Uterus (tissue), 4 donors: Measurements from ENCODE around the gene PHLDA2. TPM values are rescaled to one million over a fixed set of nuclear protein-coding genes. Genes with fewer than 3 reads are reported as not detected.

Source experiments
- DNase-seq, 2 donors: peaks; one replicate each; pipeline ENCODE4 v3.0.0-alpha.2; 2019 to 2020
- H3K27ac ChIP-seq, 2 donors: fragments of 200-600 bp; sonication (generic); 1 replicate in 1 of 2; 2 replicates in 1 of 2; pipeline ENCODE4 v1.5.1; 2016 to 2018
- H3K27me3 ChIP-seq, 2 donors: fragments of 200-600 bp; sonication (generic); one replicate each; pipeline ENCODE4 v1.5.1; 2018 to 2019; ENCODE audit warnings: control low read depth in 1 of 2
- H3K36me3 ChIP-seq, 2 donors: fragments of 200-600 bp; sonication (generic); one replicate each; pipeline ENCODE4 v1.5.1; 2019; ENCODE audit warnings: control low read depth in 1 of 2
- H3K4me1 ChIP-seq, 2 donors: fragments of 200-600 bp; sonication (generic); one replicate each; pipeline ENCODE4 v1.5.1; 2018 to 2019; ENCODE audit warnings: control low read depth in 1 of 2
- H3K4me3 ChIP-seq, 2 donors: fragments of 200-600 bp; sonication (generic); 1 replicate in 1 of 2; 2 replicates in 1 of 2; pipeline ENCODE4 v1.5.1; 2018 to 2019; ENCODE audit warnings: mild to moderate bottlenecking in 1 of 2
- H3K9me3 ChIP-seq, 2 donors: fragments of 200-600 bp; sonication (generic); one replicate each; pipeline ENCODE4 v1.5.1; 2019; ENCODE audit warnings: control low read depth in 1 of 2
- CTCF ChIP-seq, 4 experiments: fragments of 200-600 bp in 2 of 4; fragments of 450-650 bp in 2 of 4; sonication (generic) in 2 of 4; IDR thresholded peaks; one replicate each; pipeline ENCODE4 v1.5.1; 2016 to 2019; ENCODE audit warnings: antibody characterized with exemption in 4 of 4, mild to moderate bottlenecking in 2 of 4, moderate library complexity in 1 of 4
- POLR2A ChIP-seq, 2 donors: fragments of 450-650 bp; IDR thresholded peaks; one replicate each; pipeline ENCODE4 v1.6.1; 2016; ENCODE audit warnings: antibody characterized with exemption in 2 of 2, mild to moderate bottlenecking in 1 of 2, moderate library complexity in 1 of 2
- intact Hi-C: fragments of 100-400 bp; cut with DNase I; formaldehyde crosslinking; loops from one replicate; pipeline ENCODE4 v1.15.1; 2023; ENCODE audit warnings: low total_unique reads
- total RNA-seq, 4 donors: library from RNA; depleted of rRNA in 3 of 4; stranded (reverse); fragments of >200 nt in 3 of 4; gene quantifications; one replicate each; pipeline versions ENCODE4 v1.1.0 to v1.2.4, GENCODE V29; 2014 to 2023
- donor health status: DM: yes; HTN: yes; CAD: no.

PHLDA2 gene
- total RNA-seq, 4 donors from 2014 or later = 5.2 TPM; not detected in 3

DNA sequence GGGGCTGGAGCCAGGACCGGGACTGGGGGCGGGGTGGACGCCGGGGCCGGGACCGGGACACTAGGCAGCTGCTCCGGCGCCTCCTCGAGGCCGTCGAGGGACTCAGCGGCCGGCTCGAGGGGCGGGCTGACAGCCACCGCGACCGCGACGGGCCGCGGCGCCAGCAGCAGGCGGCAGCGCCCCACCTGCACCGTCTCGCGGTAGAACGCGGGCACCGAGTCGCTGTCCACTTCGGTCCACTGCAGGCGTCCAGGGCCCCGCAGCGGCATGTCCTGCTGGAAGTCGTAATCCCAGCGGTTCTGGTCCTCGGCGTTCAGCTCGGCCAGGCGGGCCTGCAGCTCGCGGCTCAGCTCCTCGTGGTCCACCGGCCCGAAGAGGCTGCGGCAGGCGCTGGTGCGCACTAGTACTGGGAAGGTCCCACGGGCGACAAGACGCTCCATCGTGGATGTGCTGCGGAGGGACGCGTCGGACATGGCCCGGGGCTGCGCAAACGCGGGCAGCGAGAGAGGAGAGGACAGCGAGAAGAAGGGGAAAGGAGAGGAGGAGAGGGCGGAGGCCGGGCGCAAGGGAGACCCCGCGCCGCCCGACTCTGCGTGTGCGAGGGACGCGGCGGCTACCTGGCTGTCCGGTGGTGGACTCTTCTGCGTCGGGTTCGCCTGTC is 44.1 kb downstream of the PHLDA2 start:
- TF ChIP-seq POLR2A (IDR thresholded peaks at IDR 0.05) (no peak), CTCF (IDR thresholded peaks at IDR 0.05) (peak in 3 of 4 experiments; percentile 47 to 62 (median 57))
- H3K9me3 ChIP-seq = no peaks in the 10 kb centered on the region
- H3K36me3 ChIP-seq = no peaks in the 10 kb centered on the region
- intact Hi-C loops = loop anchor here (10.0 kb wide), 1 partner anchor 180 kb away; no protein-coding TSS in a partner anchor
- peak overlapping the region; percentile 63 to 75 for H3K4me3 ChIP-seq
- DNase-seq = peak; percentile 58 to 66
- H3K4me1 ChIP-seq = peaks cover 2 to 16% of the 10 kb centered on the region in 2 donors
- no peaks in the 10 kb centered on the region for H3K27me3 ChIP-seq
- H3K27ac ChIP-seq = peak overlapping the region; percentile 85 to 95

DNA sequence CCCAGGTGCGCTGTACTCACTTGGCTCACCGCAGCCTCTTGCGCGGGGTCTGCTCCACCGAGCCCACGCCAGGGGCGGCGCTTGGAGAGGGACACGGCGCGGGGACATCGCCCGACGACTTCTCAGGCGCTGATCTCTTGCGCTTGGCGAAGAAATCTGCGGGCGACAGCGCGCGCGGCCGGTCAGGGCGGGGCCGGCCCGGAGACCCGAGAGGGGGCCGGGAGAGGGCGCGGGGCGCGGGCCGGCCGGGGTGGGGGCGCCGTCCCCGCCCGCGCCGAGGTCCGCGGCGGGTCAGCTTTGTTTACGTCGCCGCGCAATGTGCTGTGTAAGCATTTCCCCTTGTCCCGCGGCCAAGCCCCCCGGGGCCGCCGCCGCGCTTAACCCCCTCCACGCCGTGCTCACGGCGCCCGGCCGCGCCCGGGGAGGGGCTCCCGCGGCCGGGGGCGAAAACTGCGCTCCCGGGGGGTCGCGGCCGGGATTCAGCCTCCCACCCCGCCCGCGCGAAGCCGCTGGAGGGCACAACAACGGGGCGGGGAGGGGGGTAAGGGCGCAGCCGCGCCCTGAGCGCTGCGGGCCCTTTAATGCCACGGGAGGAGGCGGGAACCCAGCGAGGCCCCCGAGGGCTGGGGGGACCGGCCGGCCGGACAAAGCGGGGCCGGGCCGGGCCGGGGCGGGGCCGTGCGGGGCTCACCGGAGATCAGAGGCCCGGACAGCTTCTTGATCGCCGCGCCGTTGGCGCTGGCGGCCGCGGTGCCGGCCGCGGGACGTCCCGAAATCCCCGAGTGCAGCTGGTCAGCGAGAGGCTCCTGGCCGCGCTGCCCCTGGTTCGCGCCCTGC is 45.0 kb downstream of the PHLDA2 start:
- H3K4me3 ChIP-seq = peak overlapping the region; percentile 63 to 75
- peak; percentile 62 to 65 for DNase-seq
- H3K27ac ChIP-seq = peak overlapping the region; percentile 85 to 95
- no peaks in the 10 kb centered on the region for H3K9me3 ChIP-seq
- peaks cover 0 to 16% of the 10 kb centered on the region in 2 donors for H3K4me1 ChIP-seq
- TF ChIP-seq CTCF (IDR thresholded peaks at IDR 0.05) (no peak), POLR2A (IDR thresholded peaks at IDR 0.05) (peak in 1 of 2 donors; percentile 16)
- H3K36me3 ChIP-seq = no peaks in the 10 kb centered on the region
- intact Hi-C loops = loop anchor here (10.0 kb wide), 1 partner anchor 179 kb away; no protein-coding TSS in a partner anchor
- no peaks in the 10 kb centered on the region for H3K27me3 ChIP-seq

DNA sequence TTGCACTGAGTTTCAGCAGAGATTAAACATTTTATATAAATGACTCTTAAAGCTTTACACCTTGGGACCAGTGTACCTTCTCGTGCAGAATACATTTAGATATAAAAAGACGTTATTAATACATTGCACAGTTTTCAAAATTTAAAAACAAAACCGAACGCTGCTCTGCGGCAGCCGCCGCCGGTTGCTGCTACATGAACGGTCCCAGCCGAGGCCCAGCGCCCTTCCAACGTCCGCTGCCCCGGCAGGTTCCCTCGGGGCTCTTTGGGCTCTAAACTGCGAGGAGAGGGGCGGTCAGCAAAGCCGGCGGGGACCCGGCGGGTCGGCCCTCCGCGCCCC is 45.6 kb downstream of the PHLDA2 start:
- peak overlapping the region; percentile 85 to 95 for H3K27ac ChIP-seq
- H3K36me3 ChIP-seq = no peaks in the 10 kb centered on the region
- intact Hi-C loops = loop anchor here (10.0 kb wide), 1 partner anchor 179 kb away; no protein-coding TSS in a partner anchor
- TF ChIP-seq CTCF (IDR thresholded peaks at IDR 0.05) = no peak
- TF ChIP-seq POLR2A (IDR thresholded peaks at IDR 0.05) = no peak
- peak overlapping the region; percentile 63 to 75 for H3K4me3 ChIP-seq
- no peaks in the 10 kb centered on the region for H3K27me3 ChIP-seq
- H3K9me3 ChIP-seq = no peaks in the 10 kb centered on the region
- H3K4me1 ChIP-seq = peaks cover 0 to 16% of the 10 kb centered on the region in 2 donors
- DNase-seq = no peak

- TF ChIP-seq POLR2A (IDR thresholded peaks at IDR 0.05) = no peak
- no peak for TF ChIP-seq CTCF (IDR thresholded peaks at IDR 0.05)
- no peaks in the 10 kb centered on the region for H3K36me3 ChIP-seq
- peaks cover 0 to 11% of the 10 kb centered on the region in 2 donors for H3K4me1 ChIP-seq
- H3K27me3 ChIP-seq = no peaks in the 10 kb centered on the region
- intact Hi-C loops = loop anchor here (10.0 kb wide), 1 partner anchor 178 kb away; no protein-coding TSS in a partner anchor
- no peaks in the 10 kb centered on the region for H3K9me3 ChIP-seq
- H3K27ac ChIP-seq = peak overlapping the region; percentile 4 to 85
- H3K4me3 ChIP-seq = peak overlapping the region; percentile 63 to 75
- no peak for DNase-seq
These were observed 46.7 kb downstream of the PHLDA2 start for GRCh38 chr11:2882396-2883110.
